Osteoblast (primary cell): ENCODE results near the gene ANTXR1. TPM values are rescaled to one million over a fixed set of nuclear protein-coding genes. Genes with fewer than 3 reads are reported as not detected.

Experiments
- DNase-seq: peaks from one replicate; pipeline ENCODE4 v3.0.0; 2011; ENCODE audit warnings: low spot score, mixed read lengths; ENCODE audit not compliant: insufficient read length; ENCODE audit errors: missing footprints
- H2AFZ ChIP-seq: 2 replicates; pipeline ENCODE4 v1.6.0; 2011; ENCODE audit warnings: mild to moderate bottlenecking, low read length
- H3K27ac ChIP-seq: 2 replicates; pipeline ENCODE4 v1.5.1; 2011; ENCODE audit warnings: mild to moderate bottlenecking, low read depth, low read length, moderate library complexity
- H3K27me3 ChIP-seq: 2 replicates; pipeline ENCODE4 v1.6.0; 2012; ENCODE audit warnings: mild to moderate bottlenecking, control low read depth, inconsistent platforms, low read length, moderate library complexity; ENCODE audit not compliant: insufficient read depth
- H3K36me3 ChIP-seq: 2 replicates; pipeline ENCODE4 v1.5.1; 2011; ENCODE audit warnings: mild to moderate bottlenecking, low read length, control low read depth, moderate library complexity; ENCODE audit not compliant: insufficient read depth
- H3K4me1 ChIP-seq: 2 replicates; pipeline ENCODE4 v1.5.1; 2011; ENCODE audit warnings: mild to moderate bottlenecking, low read length, control low read depth, moderate library complexity; ENCODE audit not compliant: insufficient read depth
- H3K4me2 ChIP-seq: 2 replicates; pipeline ENCODE4 v1.6.0; 2011; ENCODE audit warnings: mild to moderate bottlenecking, low read length; ENCODE audit not compliant: insufficient read depth
- H3K4me3 ChIP-seq: fragments of 200-600 bp; sonication (generic); 3 replicates; pipeline ENCODE4 v1.5.1; 2012; ENCODE audit warnings: mild to moderate bottlenecking, low read length, inconsistent platforms; ENCODE audit not compliant: insufficient read depth
- H3K79me2 ChIP-seq: 2 replicates; pipeline ENCODE4 v1.6.0; 2012; ENCODE audit warnings: mild to moderate bottlenecking, low read length, control low read depth, inconsistent platforms; ENCODE audit not compliant: insufficient read depth
- H3K9me3 ChIP-seq: 2 replicates; pipeline ENCODE4 v1.5.1; 2011; ENCODE audit warnings: low read depth, low read length, control low read depth
- H4K20me1 ChIP-seq: 2 replicates; pipeline ENCODE4 v1.6.0; 2012; ENCODE audit warnings: mild to moderate bottlenecking, low read length, control low read depth; ENCODE audit not compliant: insufficient read depth
- total RNA-seq: library from RNA; depleted of rRNA; stranded (reverse); fragments of >200 nt; gene quantifications from 2 replicates; pipeline ENCODE4 v1.2.3, GENCODE V29; 2012
- TF ChIP-seq, protein P1 (sequence below): IDR thresholded peaks from 2 replicates; pipeline ENCODE4 v1.5.1; 2011; ENCODE audit warnings: mild to moderate bottlenecking, low read depth, low read length, moderate library complexity; ENCODE audit errors: extremely low read depth

The ANTXR1 gene
- total RNA-seq, 1 donor: 123 TPM

DNA sequence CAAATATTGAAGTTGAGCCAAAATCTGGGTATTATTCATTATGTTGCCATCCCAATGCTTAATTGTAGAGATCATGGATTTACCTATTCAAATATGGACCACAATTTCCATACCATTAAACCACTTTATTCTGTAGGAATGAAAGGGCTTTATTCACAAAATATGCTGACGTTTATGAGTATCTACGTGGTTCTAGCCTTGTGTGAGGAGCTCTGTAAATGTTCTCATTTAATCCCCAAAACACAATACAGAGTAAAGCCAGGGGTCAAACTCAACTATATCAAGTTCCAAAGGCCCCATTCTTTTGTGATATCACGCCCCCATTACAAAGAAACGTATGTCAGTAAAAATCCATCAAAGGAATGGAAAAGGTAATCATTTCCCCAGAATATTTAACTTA, 61.9 kb downstream of the ANTXR1 start:
- peaks cover 4% of the 10 kb centered on the region for H4K20me1 ChIP-seq
- H3K79me2 ChIP-seq: no peaks in the 10 kb centered on the region
- no peak for DNase-seq
- H3K36me3 ChIP-seq: peaks cover 73% of the 10 kb centered on the region
- TF ChIP-seq, protein P1, sequence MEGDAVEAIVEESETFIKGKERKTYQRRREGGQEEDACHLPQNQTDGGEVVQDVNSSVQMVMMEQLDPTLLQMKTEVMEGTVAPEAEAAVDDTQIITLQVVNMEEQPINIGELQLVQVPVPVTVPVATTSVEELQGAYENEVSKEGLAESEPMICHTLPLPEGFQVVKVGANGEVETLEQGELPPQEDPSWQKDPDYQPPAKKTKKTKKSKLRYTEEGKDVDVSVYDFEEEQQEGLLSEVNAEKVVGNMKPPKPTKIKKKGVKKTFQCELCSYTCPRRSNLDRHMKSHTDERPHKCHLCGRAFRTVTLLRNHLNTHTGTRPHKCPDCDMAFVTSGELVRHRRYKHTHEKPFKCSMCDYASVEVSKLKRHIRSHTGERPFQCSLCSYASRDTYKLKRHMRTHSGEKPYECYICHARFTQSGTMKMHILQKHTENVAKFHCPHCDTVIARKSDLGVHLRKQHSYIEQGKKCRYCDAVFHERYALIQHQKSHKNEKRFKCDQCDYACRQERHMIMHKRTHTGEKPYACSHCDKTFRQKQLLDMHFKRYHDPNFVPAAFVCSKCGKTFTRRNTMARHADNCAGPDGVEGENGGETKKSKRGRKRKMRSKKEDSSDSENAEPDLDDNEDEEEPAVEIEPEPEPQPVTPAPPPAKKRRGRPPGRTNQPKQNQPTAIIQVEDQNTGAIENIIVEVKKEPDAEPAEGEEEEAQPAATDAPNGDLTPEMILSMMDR: no peak
- no peak overlapping the region for H3K4me2 ChIP-seq
- no peak overlapping the region for H3K4me3 ChIP-seq
- no peak overlapping the region for H3K27ac ChIP-seq
- H3K4me1 ChIP-seq: peaks cover 7% of the 10 kb centered on the region
- H2AFZ ChIP-seq: no peak overlapping the region
- H3K9me3 ChIP-seq: no peaks in the 10 kb centered on the region
- no peaks in the 10 kb centered on the region for H3K27me3 ChIP-seq

DNA sequence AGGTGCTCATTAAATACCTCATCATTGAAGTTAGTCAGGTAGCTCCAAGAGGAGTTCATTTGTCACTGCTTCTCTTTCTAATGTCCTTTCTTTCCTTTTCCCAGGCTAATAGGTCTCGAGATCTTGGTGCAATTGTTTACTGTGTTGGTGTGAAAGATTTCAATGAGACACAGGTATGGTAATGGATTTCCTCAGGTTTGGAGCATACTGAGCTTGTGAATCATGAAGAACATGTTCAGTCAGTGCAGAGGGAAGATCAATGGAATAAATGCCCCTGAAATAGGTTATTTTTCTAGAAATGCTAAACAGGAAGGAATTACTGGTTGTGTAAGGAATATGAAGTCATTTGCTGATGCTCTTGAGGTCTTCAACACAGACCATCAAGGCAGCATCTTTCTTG, 62.5 kb downstream of the ANTXR1 start:
- Histone ChIP-seq H3K4me1 (peaks cover 7% of the 10 kb centered on the region), H3K79me2 (no peaks in the 10 kb centered on the region), H3K27ac (no peak overlapping the region), H3K36me3 (peaks cover 71% of the 10 kb centered on the region), H3K9me3 (no peaks in the 10 kb centered on the region), H4K20me1 (no peaks in the 10 kb centered on the region), H3K27me3 (no peaks in the 10 kb centered on the region), H2AFZ (no peak overlapping the region), H3K4me2 (no peak overlapping the region), H3K4me3 (no peak overlapping the region)
- TF ChIP-seq, protein P1: no peak
- no peak for DNase-seq

DNA sequence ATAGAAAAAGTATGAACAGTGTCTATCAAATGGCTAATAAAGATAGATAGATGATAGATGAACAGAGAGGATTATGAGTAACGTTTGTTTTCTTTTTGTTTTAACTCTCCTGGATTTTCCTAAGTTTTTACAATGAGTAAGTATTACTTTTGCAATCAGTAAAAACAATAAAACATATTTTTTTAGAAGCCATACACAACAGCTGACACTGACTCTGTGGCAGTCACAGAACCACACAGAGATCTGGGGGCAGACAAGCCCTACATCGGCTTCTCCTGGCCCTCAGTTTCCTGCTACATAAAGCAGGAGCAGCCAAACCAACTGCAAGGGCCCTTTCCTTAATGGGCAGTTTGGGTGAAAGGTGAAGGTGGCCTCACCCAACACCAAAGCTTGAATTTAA, 63.6 kb downstream of the ANTXR1 start:
- H3K36me3 ChIP-seq: peaks cover 71% of the 10 kb centered on the region

DNA sequence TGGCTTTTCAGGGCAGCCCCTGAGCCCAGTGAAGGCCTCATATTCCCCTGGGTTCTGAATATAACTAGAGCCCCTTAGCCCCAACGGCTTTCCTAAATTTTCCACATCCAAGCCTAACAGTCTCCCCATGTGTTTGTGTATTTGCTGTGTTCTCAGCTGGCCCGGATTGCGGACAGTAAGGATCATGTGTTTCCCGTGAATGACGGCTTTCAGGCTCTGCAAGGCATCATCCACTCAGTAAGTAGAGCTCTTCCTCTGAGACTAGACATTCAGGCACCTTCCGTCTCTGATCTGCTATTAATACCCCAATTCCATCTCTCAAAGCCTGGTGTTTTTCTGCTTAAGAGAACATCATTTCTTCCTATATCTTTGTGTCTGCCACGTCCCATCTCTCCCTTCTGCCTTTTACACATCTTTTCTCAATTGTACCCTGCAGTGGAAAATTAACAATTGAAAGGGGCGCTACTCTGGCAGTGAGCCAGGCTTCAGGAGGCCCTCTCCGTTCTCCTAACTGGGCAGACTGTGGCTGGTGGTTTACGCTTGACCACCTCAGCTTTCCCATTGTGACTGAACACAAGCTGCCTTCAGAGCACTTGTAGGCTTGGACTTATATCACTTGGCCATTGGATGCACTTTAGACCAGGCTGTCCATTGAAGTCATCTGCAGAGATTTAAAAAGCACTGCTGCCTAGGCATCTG, 64.4 kb downstream of the ANTXR1 start:
- Histone ChIP-seq H3K79me2 (no peaks in the 10 kb centered on the region), H3K9me3 (no peaks in the 10 kb centered on the region), H3K4me3 (no peak overlapping the region), H3K4me2 (no peak overlapping the region), H3K27me3 (no peaks in the 10 kb centered on the region), H2AFZ (no peak overlapping the region), H3K36me3 (peaks cover 75% of the 10 kb centered on the region), H4K20me1 (no peaks in the 10 kb centered on the region), H3K4me1 (peaks cover 14% of the 10 kb centered on the region), H3K27ac (no peak overlapping the region)
- TF ChIP-seq, protein P1: no peak
- no peak for DNase-seq

More for the DNA sequence above, 63.6 kb downstream of the ANTXR1 start:
- Histone ChIP-seq H3K4me1 (peaks cover 7% of the 10 kb centered on the region), H3K79me2 (no peaks in the 10 kb centered on the region), H3K27me3 (no peaks in the 10 kb centered on the region), H3K4me3 (no peak overlapping the region), H4K20me1 (no peaks in the 10 kb centered on the region), H3K4me2 (no peak overlapping the region), H2AFZ (no peak overlapping the region), H3K9me3 (no peaks in the 10 kb centered on the region), H3K27ac (peak overlapping the region; percentile 52)
- no peak for DNase-seq
- TF ChIP-seq, protein P1: no peak
